GM12874 (cell line): Measurements from ENCODE around the gene NAV1.

Experiments
- TF ChIP-seq, protein P1 (sequence below): IDR thresholded peaks from 2 replicates; pipeline ENCODE4 v1.5.1; 2011; ENCODE audit warnings: low read depth, mild to moderate bottlenecking, control low read depth, low read length, moderate library complexity; ENCODE audit not compliant: insufficient read depth

Gene NAV1

DNA sequence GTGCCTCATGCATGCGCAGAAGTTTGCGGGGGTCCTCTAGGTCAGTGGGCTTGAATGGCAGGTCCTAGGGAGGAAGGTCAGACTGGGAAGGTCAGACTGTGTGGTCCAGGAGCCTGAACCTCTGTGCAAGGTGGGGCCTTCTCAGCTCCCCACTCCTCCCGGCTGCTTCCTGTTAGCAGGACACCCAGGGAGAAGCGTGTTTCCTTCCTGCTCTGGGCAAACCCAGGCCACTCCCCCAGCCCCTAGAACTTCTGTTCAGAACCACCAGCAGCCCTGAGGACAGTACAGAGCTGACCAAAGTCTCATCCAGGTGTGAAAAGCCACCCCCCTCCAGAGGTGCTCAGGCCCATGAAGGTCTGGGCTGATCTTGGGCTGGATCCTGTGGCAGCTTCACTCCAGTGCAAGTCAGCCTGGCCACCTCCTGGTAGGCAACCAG, 29.9 kb downstream of the NAV1 start:
- TF ChIP-seq, protein P1, sequence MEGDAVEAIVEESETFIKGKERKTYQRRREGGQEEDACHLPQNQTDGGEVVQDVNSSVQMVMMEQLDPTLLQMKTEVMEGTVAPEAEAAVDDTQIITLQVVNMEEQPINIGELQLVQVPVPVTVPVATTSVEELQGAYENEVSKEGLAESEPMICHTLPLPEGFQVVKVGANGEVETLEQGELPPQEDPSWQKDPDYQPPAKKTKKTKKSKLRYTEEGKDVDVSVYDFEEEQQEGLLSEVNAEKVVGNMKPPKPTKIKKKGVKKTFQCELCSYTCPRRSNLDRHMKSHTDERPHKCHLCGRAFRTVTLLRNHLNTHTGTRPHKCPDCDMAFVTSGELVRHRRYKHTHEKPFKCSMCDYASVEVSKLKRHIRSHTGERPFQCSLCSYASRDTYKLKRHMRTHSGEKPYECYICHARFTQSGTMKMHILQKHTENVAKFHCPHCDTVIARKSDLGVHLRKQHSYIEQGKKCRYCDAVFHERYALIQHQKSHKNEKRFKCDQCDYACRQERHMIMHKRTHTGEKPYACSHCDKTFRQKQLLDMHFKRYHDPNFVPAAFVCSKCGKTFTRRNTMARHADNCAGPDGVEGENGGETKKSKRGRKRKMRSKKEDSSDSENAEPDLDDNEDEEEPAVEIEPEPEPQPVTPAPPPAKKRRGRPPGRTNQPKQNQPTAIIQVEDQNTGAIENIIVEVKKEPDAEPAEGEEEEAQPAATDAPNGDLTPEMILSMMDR = no peak

DNA sequence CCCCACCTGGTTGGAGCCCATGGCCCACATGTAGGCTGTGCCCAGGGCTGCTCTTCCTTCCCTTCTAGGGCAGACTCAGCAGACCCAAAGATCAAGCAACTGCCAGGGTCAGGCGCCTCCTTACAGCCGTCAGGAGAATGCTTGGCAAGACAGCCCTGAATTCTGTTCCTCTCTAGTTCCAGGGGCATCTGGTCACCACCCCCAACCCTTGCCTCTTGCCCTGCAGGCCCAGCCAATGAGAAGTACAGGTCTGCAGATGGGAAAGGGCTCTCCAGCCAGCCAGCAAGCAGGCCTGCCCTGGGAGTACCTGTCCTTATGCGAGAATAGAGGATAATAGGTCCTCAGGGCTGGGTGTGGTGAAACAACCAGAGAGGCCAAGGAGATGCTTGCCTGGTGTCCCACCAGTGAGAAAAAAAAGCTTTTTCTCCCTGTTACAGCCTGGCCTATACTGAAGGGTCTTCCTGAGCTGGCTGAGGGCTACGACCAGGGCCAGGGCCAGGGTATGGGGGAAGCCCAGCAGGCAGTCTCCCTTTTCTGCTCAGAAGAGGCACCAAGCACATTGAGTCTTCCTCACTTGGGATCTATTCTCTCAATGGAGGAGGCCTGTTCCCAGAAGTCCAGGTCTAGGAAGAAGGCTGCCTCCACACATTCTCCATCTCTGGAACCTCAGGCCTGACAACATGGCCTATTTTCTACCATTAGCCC, 31.4 kb downstream of the NAV1 start:
- TF ChIP-seq, protein P1 = no peak

DNA sequence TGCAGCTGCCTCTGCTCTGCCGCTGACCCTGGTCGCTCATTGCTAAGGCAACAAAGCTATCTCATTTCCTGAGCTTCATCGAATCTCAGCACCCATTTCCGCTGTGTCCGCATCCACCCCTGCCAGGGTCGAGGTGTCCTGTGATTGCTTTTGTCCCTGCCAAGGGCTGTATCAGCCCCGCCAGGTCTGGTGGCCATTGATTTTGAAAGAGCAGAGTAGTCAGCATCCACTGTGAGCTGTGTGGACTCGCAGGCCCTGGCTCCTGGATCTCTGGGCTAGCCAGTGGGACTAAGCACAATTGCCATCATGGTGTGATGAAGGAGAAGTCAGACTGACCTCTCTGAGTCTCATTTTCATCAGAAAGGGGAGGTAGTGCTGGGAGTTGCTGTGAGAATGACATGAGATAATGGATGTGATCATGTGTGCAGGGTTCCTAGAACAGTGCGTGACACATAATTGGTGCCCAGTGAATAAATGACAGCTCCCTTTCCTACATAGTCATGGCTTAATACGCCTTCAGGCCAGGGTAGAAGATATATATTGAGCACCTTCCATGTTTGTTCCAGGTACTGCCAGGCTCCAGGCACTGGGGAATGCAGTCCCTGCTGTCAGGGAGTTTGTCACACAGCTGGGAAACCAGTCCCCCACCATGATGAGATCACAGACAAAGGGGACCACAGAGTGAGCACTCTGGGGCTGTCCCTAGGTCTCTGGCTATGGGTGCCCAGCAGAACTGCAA, 32.1 kb downstream of the NAV1 start:
- TF ChIP-seq, protein P1 = no peak

DNA sequence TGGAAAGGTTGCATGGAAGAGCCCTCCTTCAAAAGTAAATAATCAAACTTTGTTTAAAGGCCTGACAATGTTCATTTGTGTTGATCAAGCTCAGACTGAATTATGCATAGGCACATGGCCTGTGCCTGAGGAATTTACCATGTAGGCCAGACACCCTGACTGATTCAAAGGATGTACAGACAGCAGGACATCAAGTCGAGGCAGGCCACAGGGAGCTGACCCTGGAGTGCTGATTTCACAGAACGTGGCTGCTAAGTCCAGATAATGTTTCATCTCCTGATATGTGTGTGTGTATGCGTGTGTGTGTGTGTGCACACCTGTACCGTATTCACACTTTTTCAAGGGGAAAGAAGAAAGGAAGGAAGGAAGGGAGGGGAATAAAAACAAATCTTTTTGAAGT, 34.1 kb downstream of the NAV1 start:
- TF ChIP-seq, protein P1 = no peak

DNA sequence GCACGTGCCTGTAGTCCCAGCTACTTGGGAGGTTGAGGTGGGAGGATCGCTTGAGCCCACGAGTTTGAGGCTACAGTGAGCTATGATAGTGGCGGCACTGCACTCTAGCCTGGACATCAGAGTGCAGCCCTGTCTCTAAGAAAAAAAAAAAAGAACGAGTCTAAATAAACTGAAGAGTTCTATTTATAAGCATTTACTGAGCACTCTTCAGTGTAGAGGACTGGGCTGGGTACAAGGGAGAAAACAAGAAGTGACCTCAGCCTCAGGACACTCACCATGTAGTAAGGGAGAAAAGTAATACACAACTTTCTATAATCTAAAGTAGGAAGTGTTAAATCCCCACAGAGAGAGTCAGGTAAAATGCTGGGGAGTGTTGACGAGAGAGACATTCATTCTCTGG, 35.0 kb downstream of the NAV1 start:
- TF ChIP-seq, protein P1 = no peak

DNA sequence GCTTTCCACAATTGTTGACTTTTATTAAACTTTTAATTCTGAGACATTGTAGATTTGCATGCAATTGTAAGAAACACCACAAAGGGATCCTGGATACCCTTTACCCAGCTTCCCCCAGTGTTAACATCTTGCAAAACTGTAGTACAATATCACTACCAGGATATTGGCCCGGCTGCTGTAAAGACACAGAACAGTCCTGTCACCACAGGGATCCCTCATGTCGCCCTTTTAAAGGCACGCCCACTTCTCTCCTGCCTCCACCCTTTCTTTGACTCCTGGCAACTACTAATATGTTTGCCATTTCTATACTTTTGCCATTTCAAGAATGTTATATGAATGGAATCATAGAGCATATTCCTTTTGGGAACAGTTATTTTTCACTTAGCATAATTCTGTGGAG, 37.0 kb downstream of the NAV1 start:
- TF ChIP-seq, protein P1 = no peak

DNA sequence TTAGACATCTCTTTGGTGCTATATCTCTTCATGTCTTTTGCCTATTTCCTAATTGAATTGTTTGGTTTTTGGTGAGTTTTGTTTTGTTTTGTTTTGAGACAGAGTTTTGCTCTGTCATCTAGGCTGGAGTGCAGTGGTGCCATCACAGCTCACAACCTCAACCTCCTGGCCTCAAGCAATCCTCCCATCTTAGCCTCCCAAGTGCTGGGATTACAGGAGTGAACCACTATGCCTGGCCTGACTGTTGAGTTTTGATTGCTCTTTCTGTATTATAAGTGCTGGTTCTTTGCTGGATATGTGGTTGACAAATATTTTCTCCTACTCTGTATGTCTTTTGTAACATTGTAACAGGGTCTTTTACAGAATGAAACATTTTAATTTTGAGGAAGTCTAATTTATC, 38.0 kb downstream of the NAV1 start:
- TF ChIP-seq, protein P1 = no peak
